IMR-90 (cell line): ENCODE data around the gene FYCO1. TPM values are rescaled to one million over a fixed set of nuclear protein-coding genes. Genes with fewer than 3 reads are reported as not detected.

Experiments used
- ATAC-seq: fragments of 200-7000 bp; cut with Tn5 transposase; 2 replicates; pipeline ENCODE4 v1.9.1; 2020; ENCODE audit warnings: low read depth, mild to moderate bottlenecking, moderate library complexity
- BruUV-seq: library from RNA; stranded (reverse); fragments of 400-500 nt; replicated peaks from 2 replicates; lab custom pipeline; 2021; lab: Mats Ljungman, UMichigan
- CTCF ChIA-PET: fragments of 300-600 bp; formaldehyde crosslinking; extraction: SDS; loops from one replicate; lab custom pipeline; 2021; ENCODE audit warnings: antibody characterized with exemption; lab: Yijun Ruan, JAX
- POLR2A ChIA-PET: fragments of 300-600 bp; sonication (Branson Sonifier 250); formaldehyde crosslinking; loops from one replicate; lab custom pipeline; 2022; ENCODE audit warnings: antibody characterized with exemption; ENCODE audit not compliant: unreplicated experiment; lab: Charles Lee
- DNase-seq: peaks from one replicate; pipeline ENCODE4 v3.0.0; 2013
- H2AFZ ChIP-seq: replicated peaks from 2 replicates; pipeline ENCODE3; 2013; ENCODE audit warnings: low read length, mild to moderate bottlenecking; ENCODE audit not compliant: poor library complexity
- H2AK5ac ChIP-seq: 2 replicates; pipeline ENCODE4 v1.6.1; 2013; ENCODE audit warnings: low read depth, low read length, inconsistent platforms
- H2AK9ac ChIP-seq: replicated peaks from 2 replicates; pipeline ENCODE3; 2013; ENCODE audit warnings: mild to moderate bottlenecking, low read depth, low read length, moderate library complexity; ENCODE audit not compliant: poor library complexity
- H2BK120ac ChIP-seq: 2 replicates; pipeline ENCODE4 v1.6.1; 2013; ENCODE audit warnings: low read depth, low read length, inconsistent platforms
- H2BK15ac ChIP-seq: 3 replicates; pipeline ENCODE4 v1.6.1; 2013; ENCODE audit warnings: low read depth, low read length, inconsistent platforms
- H2BK20ac ChIP-seq: 2 replicates; pipeline ENCODE4 v1.6.1; 2013; ENCODE audit warnings: low read depth, mild to moderate bottlenecking, inconsistent platforms, low read length, moderate library complexity
- H2BK5ac ChIP-seq: 2 replicates; pipeline ENCODE4 v1.6.1; 2013; ENCODE audit warnings: mild to moderate bottlenecking, low read depth, low read length, inconsistent platforms; ENCODE audit not compliant: poor library complexity, severe bottlenecking
- H3K14ac ChIP-seq: replicated peaks from 2 replicates; pipeline ENCODE4 v1.6.1; 2013; ENCODE audit warnings: low read depth, low read length, inconsistent platforms
- H3K18ac ChIP-seq: 2 replicates; pipeline ENCODE4 v1.6.1; 2013; ENCODE audit warnings: low read depth, low read length, control low read depth
- H3K23ac ChIP-seq: 2 replicates; pipeline ENCODE4 v1.6.1; 2013; ENCODE audit warnings: low read depth, low read length, inconsistent platforms
- H3K27ac ChIP-seq: 2 replicates; pipeline ENCODE4 v1.5.1; 2013; ENCODE audit warnings: mild to moderate bottlenecking, control low read depth, low read length; ENCODE audit not compliant: insufficient read depth
- H3K27me3 ChIP-seq: 2 replicates; pipeline ENCODE4 v1.6.1; 2013; ENCODE audit warnings: low read length; ENCODE audit not compliant: control insufficient read depth, insufficient read depth
- H3K36me3 ChIP-seq: 2 replicates; pipeline ENCODE4 v1.6.1; 2013; ENCODE audit warnings: low read length, mixed read lengths; ENCODE audit not compliant: control insufficient read depth, insufficient read depth
- H3K4ac ChIP-seq: 2 replicates; pipeline ENCODE4 v1.6.1; 2013; ENCODE audit warnings: low read depth, low read length, inconsistent platforms
- H3K4me1 ChIP-seq: 2 replicates; pipeline ENCODE4 v1.6.1; 2013; ENCODE audit warnings: low read length, mixed read lengths; ENCODE audit not compliant: control insufficient read depth, insufficient read depth
- H3K4me2 ChIP-seq: 2 replicates; pipeline ENCODE4 v1.6.1; 2013; ENCODE audit warnings: low read depth, mild to moderate bottlenecking, control low read depth, low read length, moderate library complexity
- H3K4me3 ChIP-seq: 2 replicates; pipeline ENCODE4 v1.5.1; 2013; ENCODE audit warnings: low read depth, mild to moderate bottlenecking, control low read depth, low read length, moderate library complexity; ENCODE audit not compliant: insufficient read depth
- H3K56ac ChIP-seq: 2 replicates; pipeline ENCODE4 v1.6.1; 2013; ENCODE audit warnings: low read length, inconsistent platforms; ENCODE audit not compliant: insufficient read depth; ENCODE audit errors: extremely low read depth
- H3K79me1 ChIP-seq, 2 experiments: 2 replicates each; pipeline ENCODE4 v1.6.1; 2013; ENCODE audit warnings: low read length in 2 of 2, inconsistent platforms in 1 of 2, low read depth in 1 of 2
- H3K9ac ChIP-seq: 2 replicates; pipeline ENCODE4 v1.6.1; 2013; ENCODE audit warnings: low read depth, low read length, control low read depth
- H3K9me1 ChIP-seq: 2 replicates; pipeline ENCODE4 v1.6.1; 2013; ENCODE audit warnings: low read length, inconsistent platforms; ENCODE audit not compliant: insufficient read depth
- H3K9me3 ChIP-seq: 2 replicates; pipeline ENCODE4 v1.6.1; 2013; ENCODE audit warnings: low read length; ENCODE audit not compliant: control insufficient read depth, insufficient read depth
- H4K20me1 ChIP-seq: 2 replicates; pipeline ENCODE4 v1.6.1; 2013; ENCODE audit warnings: low read length, inconsistent platforms; ENCODE audit not compliant: insufficient read depth
- H4K5ac ChIP-seq: 2 replicates; pipeline ENCODE4 v1.6.1; 2013; ENCODE audit warnings: mild to moderate bottlenecking, low read depth, low read length, control low read depth
- H4K8ac ChIP-seq, 2 experiments: 2 replicates each; pipeline ENCODE4 v1.6.1; 2013; ENCODE audit warnings: low read depth in 2 of 2, low read length in 2 of 2, control low read depth in 1 of 2, inconsistent platforms in 1 of 2
- H4K91ac ChIP-seq: 2 replicates; pipeline ENCODE4 v1.6.1; 2013; ENCODE audit warnings: low read depth, low read length, inconsistent platforms; ENCODE audit not compliant: insufficient read depth
- BHLHE40 ChIP-seq: fragments of 150-350 bp; IDR thresholded peaks from 2 replicates; pipeline ENCODE4 v1.6.1; 2016; ENCODE audit warnings: mild to moderate bottlenecking, low read depth, low read length
- CHD1 ChIP-seq: IDR thresholded peaks from 2 replicates; pipeline ENCODE4 v1.6.1; 2012; ENCODE audit warnings: low read depth, low read length, improper control_type of control experiment
- FOS ChIP-seq: fragments of 150-350 bp; IDR thresholded peaks from 2 replicates; pipeline ENCODE4 v1.6.1; 2016; ENCODE audit warnings: low read depth, low read length
- MAFK ChIP-seq: IDR thresholded peaks from 2 replicates; pipeline ENCODE4 v1.6.1; 2012; ENCODE audit warnings: low read depth, low read length, improper control_type of control experiment
- MAZ ChIP-seq: IDR thresholded peaks from 2 replicates; pipeline ENCODE4 v1.6.1; 2012; ENCODE audit warnings: low read depth, mild to moderate bottlenecking, low read length, improper control_type of control experiment, moderate library complexity, borderline replicate concordance
- MXI1 ChIP-seq: IDR thresholded peaks from 2 replicates; pipeline ENCODE4 v1.6.1; 2012; ENCODE audit warnings: low read depth, mild to moderate bottlenecking, low read length, moderate library complexity, borderline replicate concordance
- NFE2L2 ChIP-seq: fragments of 150-350 bp; IDR thresholded peaks from 2 replicates; pipeline ENCODE4 v1.6.1; 2016; ENCODE audit warnings: low read depth, mild to moderate bottlenecking, low read length
- USF2 ChIP-seq: fragments of 150-350 bp; IDR thresholded peaks from 2 replicates; pipeline ENCODE4 v1.6.1; 2017; ENCODE audit warnings: mild to moderate bottlenecking, antibody characterized with exemption, low read length, low read depth
- WGBS, 2 experiments: methylation state at CpG; one replicate each; pipeline versions ENCODE4 v1.1.5 to v1.1.7; 2013; ENCODE audit warnings: missing lambda C conversion rate in 2 of 2; ENCODE audit not compliant: insufficient read length in 1 of 2; ENCODE audit errors: extremely low coverage in 2 of 2; 5-methylcytosine and 5-hydroxymethylcytosine counted together
- dilution Hi-C: fragments of 300-500 bp; cut with HindIII; formaldehyde crosslinking; loops from one replicate; pipeline ENCODE4 v1.14.3; 2018; ENCODE audit warnings: low sequenced_read_pairs; ENCODE audit not compliant: unreplicated experiment
- in situ Hi-C: fragments of 300-500 bp; cut with MboI; formaldehyde crosslinking; loops from 3 replicates; pipeline ENCODE4 v1.14.3; 2019; ENCODE audit warnings: low sequenced_read_pairs, inconsistent platforms, mixed read lengths
- intact Hi-C: fragments of 100-400 bp; cut with micrococcal nuclease; formaldehyde crosslinking; loops from 2 replicates; pipeline ENCODE4 v1.10.0; 2022
- polyA plus RNA-seq, 3 experiments: library from polyadenylated mRNA; depleted of rRNA; stranded (reverse); fragments of >200 nt; gene quantifications; 2 replicates each; pipeline ENCODE4 v1.2.3, GENCODE V29; 2012; ENCODE audit warnings: low replicate concordance in 1 of 3
- total RNA-seq: library from RNA; depleted of rRNA; stranded (reverse); fragments of >200 nt; gene quantifications from 2 replicates; pipeline ENCODE4 v1.2.3, GENCODE V29; 2012

Gene FYCO1
- total and polyA plus RNA-seq, 2 of the 4 experiments (the other 2 are of a cell fraction), result 13.7 to 20.1 TPM

- Histone ChIP-seq H3K27me3 (no peaks in the 10 kb centered on the region), H2AK9ac (no peak overlapping the region), H3K79me1 (no peaks in the 10 kb centered on the region; a peak in 1 of 4 replicates), H2AFZ (no peak overlapping the region), H3K18ac (no peak overlapping the region), H3K4me3 (no peak overlapping the region), H3K56ac (no peak overlapping the region), H3K4me2 (no peak overlapping the region), H2BK5ac (no peak overlapping the region), H3K9me3 (no peaks in the 10 kb centered on the region), H4K91ac (no peak overlapping the region), H3K36me3 (peaks cover 68% of the 10 kb centered on the region), H3K27ac (no peak overlapping the region), H2AK5ac (no peak overlapping the region), H2BK120ac (no peak overlapping the region), H4K8ac (no peak overlapping the region), H3K9me1 (peaks cover 22% of the 10 kb centered on the region), H4K5ac (no peak overlapping the region), H4K20me1 (peaks cover 5% of the 10 kb centered on the region; the same call in 1 of the 2 replicates), H3K9ac (no peak overlapping the region), H3K14ac (no peak overlapping the region), H3K4me1 (peaks cover 19% of the 10 kb centered on the region), H3K23ac (no peak overlapping the region), H3K4ac (no peak overlapping the region), H2BK20ac (no peak overlapping the region), H2BK15ac (no peak overlapping the region)
- TF ChIP-seq NFE2L2 (no peak), MAFK (no peak), FOS (no peak), BHLHE40 (no peak), CHD1 (no peak), MXI1 (no peak), MAZ (no peak), USF2 (no peak)
- DNase-seq (no peak), ATAC-seq (no peak)
- BruUV-seq, result no TSS peak
- CTCF ChIA-PET, result no interaction called here
- intact Hi-C loops, result no loop called here
- dilution Hi-C loops, result no loop called here
- in situ Hi-C loops, result no loop called here
- POLR2A ChIA-PET, result no interaction called here
- WGBS, 2 experiments, result 100% methylated on average over 1 of the region's 4 CpGs; no CpG with 5 or more reads in 1 of the 2 experiments
Observed at GRCh38 chr3:45953536-45953935, 42.1 kb downstream of the FYCO1 start.
